ENCODE data around the gene TXNDC11. TPM values are rescaled to one million over a fixed set of nuclear protein-coding genes. Genes with fewer than 3 reads are reported as not detected.

TXNDC11 gene
- total RNA-seq, 3 donors from 2014 or later = 38.6 to 53.7 (median 47.9) TPM

DNA sequence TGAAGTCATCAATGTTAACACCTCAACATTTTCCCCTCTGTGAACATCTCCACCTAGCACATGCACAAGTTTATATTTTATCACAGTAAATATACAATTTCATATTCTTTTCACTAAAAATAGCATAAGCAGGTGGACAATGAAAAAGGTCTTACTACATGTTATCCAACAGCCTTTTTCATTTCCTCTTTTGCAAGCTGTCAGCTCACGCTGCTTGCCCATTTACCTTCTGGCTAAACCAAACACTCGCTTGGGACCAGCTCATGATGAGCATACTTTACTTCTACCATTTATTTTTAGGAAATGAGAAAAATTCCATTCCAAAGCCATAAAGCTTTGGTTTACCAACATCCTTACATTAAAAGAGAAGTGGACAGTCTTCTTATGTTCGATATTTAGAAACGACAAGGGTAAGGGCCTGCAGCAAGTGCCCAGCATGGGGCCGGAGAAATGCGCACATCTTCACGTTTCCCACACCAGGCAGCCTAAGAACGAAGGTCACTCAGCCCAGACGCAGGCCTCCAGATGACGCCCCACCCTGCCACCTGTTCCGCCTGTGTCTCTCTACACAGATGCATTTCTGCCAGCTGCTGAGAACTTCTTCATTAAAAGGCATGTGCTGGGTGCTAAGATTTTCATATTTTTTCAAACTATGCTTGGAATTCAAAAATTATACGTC, 60.5 kb downstream of the TXNDC11 start:
- no peak for DNase-seq (ENCODE audit: low spot score in 2 of 2)
- intact Hi-C loops (cut with DNase I; ENCODE audit: low total_unique reads) = no loop called here
- no peaks in the 10 kb centered on the region for H3K36me3 ChIP-seq

DNA sequence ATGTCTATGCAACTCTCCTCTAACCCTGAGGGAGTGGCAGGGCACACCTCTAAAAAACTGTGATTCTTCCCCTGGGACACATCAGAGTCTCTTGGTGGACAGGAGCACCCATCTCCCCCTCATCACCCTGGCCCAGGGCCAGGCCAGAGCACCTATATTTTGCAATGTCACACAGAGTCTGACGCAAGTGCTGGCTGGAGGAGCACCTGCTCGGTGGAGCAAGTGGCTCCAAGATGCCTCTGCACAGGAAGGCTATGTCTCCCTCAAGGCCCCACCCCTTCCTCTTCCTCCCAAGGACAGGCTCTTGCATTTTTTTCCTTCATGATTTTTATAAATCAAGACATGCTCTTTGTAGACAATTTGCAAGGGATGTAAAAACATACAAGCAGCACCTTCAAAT, 61.1 kb downstream of the TXNDC11 start:
- no peak for DNase-seq (ENCODE audit: low spot score in 2 of 2)
- no peak overlapping the region for H3K4me3 ChIP-seq
- H3K36me3 ChIP-seq = no peaks in the 10 kb centered on the region
- intact Hi-C loops (cut with DNase I; ENCODE audit: low total_unique reads) = no loop called here
- H3K4me1 ChIP-seq = no peaks in the 10 kb centered on the region
- no peaks in the 10 kb centered on the region for H3K27me3 ChIP-seq
- peak overlapping the region in 1 of 2 donors; percentile 0 for H3K27ac ChIP-seq
- H3K9me3 ChIP-seq = no peaks in the 10 kb centered on the region
- TF ChIP-seq POLR2A (IDR thresholded peaks at IDR 0.05) = no peak
- TF ChIP-seq POLR2AphosphoS5 (IDR thresholded peaks at IDR 0.05) = no peak

More for the DNA sequence above, 60.5 kb downstream of the TXNDC11 start:
- H3K27ac ChIP-seq = no peak overlapping the region
- H3K4me3 ChIP-seq = no peak overlapping the region
- no peaks in the 10 kb centered on the region for H3K9me3 ChIP-seq
- TF ChIP-seq, protein P1, sequence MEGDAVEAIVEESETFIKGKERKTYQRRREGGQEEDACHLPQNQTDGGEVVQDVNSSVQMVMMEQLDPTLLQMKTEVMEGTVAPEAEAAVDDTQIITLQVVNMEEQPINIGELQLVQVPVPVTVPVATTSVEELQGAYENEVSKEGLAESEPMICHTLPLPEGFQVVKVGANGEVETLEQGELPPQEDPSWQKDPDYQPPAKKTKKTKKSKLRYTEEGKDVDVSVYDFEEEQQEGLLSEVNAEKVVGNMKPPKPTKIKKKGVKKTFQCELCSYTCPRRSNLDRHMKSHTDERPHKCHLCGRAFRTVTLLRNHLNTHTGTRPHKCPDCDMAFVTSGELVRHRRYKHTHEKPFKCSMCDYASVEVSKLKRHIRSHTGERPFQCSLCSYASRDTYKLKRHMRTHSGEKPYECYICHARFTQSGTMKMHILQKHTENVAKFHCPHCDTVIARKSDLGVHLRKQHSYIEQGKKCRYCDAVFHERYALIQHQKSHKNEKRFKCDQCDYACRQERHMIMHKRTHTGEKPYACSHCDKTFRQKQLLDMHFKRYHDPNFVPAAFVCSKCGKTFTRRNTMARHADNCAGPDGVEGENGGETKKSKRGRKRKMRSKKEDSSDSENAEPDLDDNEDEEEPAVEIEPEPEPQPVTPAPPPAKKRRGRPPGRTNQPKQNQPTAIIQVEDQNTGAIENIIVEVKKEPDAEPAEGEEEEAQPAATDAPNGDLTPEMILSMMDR (IDR thresholded peaks at IDR 0.05) = no peak
- TF ChIP-seq POLR2AphosphoS5 (IDR thresholded peaks at IDR 0.05) (no peak), POLR2A (IDR thresholded peaks at IDR 0.05) (no peak)
- no peaks in the 10 kb centered on the region for H3K4me1 ChIP-seq
- no peaks in the 10 kb centered on the region for H3K27me3 ChIP-seq

DNA sequence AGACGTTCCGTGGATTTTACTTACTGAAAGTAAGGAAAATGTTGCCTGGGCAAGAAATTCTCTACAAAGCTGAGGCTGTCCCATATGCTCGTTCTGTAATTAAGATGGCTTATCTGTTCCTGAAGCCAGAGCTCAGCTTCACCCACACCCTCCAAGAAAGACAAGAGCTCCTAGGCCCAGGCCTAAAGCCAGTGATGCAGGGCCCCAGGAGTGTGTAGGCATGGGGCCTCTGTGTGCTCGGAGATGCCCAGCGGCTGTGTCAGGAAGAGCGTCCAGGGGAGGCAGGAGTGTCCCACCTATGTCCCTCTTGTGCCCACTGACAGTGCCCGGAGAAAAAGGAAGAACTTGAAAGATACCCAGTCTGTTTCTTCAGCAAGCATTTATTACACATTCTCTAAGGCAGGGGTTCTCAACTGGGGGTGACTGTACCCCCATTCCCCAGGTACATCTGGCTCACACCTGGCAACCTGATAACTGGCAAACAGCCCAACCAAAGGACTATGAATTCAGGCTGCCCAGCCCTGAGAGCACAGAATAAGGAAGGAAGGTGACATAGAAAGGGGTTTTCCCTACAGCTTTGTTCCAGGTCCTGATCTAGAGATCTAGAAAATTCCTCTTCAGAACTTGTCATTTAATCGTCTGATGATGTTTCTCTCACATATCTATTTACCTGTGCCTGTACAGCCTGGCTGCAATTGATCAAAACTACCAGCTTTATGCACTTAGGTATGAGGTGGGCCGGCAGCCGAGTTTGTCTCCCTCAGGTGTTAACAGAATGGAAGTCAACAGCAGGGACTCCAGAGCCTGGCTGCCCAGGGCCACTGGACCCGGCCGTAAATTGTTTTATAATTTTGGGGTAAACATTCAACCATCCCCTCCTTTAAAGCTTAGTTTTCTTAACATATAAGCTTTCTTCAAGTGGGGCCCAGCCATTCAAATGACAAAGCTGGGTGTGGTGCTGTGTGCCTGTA, 62.4 kb downstream of the TXNDC11 start:
- no peaks in the 10 kb centered on the region for H3K4me1 ChIP-seq
- no peaks in the 10 kb centered on the region for H3K36me3 ChIP-seq
- no peaks in the 10 kb centered on the region for H3K9me3 ChIP-seq
- no peak overlapping the region for H3K4me3 ChIP-seq
- H3K27me3 ChIP-seq = no peaks in the 10 kb centered on the region
- H3K27ac ChIP-seq = peak overlapping the region; percentile 29 to 36
- DNase-seq (ENCODE audit: low spot score in 2 of 2) = no peak
- intact Hi-C loops (cut with DNase I; ENCODE audit: low total_unique reads) = no loop called here
- TF ChIP-seq, protein P1 (IDR thresholded peaks at IDR 0.05) = no peak
- TF ChIP-seq POLR2A (IDR thresholded peaks at IDR 0.05) = no peak
- TF ChIP-seq POLR2AphosphoS5 (IDR thresholded peaks at IDR 0.05) = no peak

DNA sequence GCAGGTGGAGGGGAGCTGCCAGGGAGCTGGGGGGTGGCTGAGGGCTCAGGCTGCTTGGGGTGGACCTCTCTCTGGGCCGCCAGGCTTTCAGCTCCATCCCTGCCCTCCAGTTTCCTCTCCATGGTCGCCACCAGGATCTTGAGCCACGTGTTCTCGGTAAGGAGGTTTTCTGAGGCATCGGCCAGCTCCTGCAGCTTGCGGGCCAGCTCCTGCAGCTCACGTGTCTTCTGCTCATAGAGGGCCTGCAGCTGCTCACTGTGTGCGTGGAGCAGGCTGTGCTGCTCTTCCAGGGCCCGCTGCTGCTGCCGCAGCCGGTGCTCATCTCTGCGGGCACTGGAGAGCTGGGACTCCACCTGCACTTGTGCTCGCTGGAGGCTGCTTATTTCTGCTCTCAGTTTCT, 63.4 kb downstream of the TXNDC11 start:
- TF ChIP-seq POLR2AphosphoS5 (IDR thresholded peaks at IDR 0.05) (no peak), POLR2A (IDR thresholded peaks at IDR 0.05) (no peak)
- H3K27ac ChIP-seq = no peak overlapping the region
- H3K9me3 ChIP-seq = no peaks in the 10 kb centered on the region
- DNase-seq (ENCODE audit: low spot score in 2 of 2) = no peak
- peaks cover 4 to 7% of the 10 kb centered on the region in 2 donors for H3K4me1 ChIP-seq
- H3K27me3 ChIP-seq = no peaks in the 10 kb centered on the region
- no peaks in the 10 kb centered on the region for H3K36me3 ChIP-seq
- H3K4me3 ChIP-seq = no peak overlapping the region
- intact Hi-C loops (cut with DNase I; ENCODE audit: low total_unique reads) = no loop called here

DNA sequence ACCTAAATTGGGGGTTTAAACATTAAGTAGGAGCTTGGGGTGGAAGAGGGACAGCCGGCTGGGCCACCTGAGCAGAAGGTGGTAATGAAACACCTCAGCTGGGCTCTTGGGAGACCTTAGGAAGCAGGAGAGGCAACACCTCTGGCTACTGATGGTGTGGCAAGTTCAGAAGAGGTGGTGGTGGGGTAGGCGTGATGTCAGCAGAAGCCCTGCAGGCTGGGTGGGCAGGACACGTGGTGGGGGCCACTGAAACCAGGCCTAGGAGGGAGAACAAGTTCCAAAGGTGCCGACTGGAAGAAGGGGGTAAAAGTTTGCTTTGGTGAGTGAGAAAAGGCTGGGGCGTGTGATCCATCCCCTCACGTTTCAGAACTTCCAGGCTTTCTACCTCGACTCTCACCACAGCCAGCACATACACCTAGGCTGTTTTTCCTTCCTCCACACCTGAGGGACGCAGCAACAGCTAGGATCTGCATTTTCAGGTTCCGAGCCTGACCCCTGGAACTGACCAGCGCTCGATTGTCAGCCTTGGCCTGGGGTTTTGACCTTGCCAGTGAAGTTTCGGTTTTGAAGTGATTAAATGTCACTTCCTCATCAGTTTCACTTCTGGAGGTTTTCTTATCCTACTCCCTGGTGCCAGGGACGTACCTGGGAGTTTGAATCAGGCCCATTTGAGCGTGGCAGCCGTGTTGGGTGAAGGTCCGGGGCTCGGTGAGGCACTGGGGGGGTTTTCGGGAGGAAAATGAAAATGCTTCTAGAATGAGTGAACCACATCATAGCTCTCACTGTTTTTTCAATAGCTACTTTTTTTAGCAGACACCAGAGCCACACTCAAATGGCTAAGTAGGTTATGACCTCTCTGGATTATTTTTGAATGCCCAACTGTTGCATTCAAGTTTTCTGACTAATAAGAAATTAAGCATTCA, 64.4 kb downstream of the TXNDC11 start:
- Histone ChIP-seq H3K4me3 (no peak overlapping the region), H3K4me1 (peaks cover 6 to 11% of the 10 kb centered on the region in 2 donors), H3K36me3 (no peaks in the 10 kb centered on the region), H3K27me3 (no peaks in the 10 kb centered on the region), H3K9me3 (no peaks in the 10 kb centered on the region), H3K27ac (peak overlapping the region; percentile 29 to 53)
- TF ChIP-seq, protein P1 (IDR thresholded peaks at IDR 0.05) = no peak
- TF ChIP-seq POLR2AphosphoS5 (IDR thresholded peaks at IDR 0.05) (no peak), POLR2A (IDR thresholded peaks at IDR 0.05) (no peak)
- no peak for DNase-seq (ENCODE audit: low spot score in 2 of 2)
- intact Hi-C loops (cut with DNase I; ENCODE audit: low total_unique reads) = no loop called here

All from breast epithelium (tissue), 4 donors.